Neural cell (in vitro differentiated cells): ENCODE results near the gene NELL1. TPM values are rescaled to one million over a fixed set of nuclear protein-coding genes. Genes with fewer than 3 reads are reported as not detected.
A peak's percentile ranks its signal among the peaks of the same experiment; 100 is the strongest.

Experiments
- H2AFZ ChIP-seq: fragments of 200-600, 300-800 bp; sonication (generic), shearing (Covaris generic); 2 replicates; pipeline ENCODE4 v1.6.0; 2014; ENCODE audit warnings: low read depth, mild to moderate bottlenecking, antibody characterized with exemption, low read length, moderate library complexity
- H3F3A ChIP-seq: fragments of 200-600 bp; shearing (Covaris generic); 2 replicates; pipeline ENCODE4 v1.6.1; 2016; ENCODE audit warnings: mild to moderate bottlenecking, moderate library complexity, mixed read lengths, antibody characterized with exemption, low read length; ENCODE audit not compliant: insufficient read depth, poor library complexity, severe bottlenecking
- H3K27ac ChIP-seq: fragments of 200-600, 300-800 bp; sonication (generic), shearing (Covaris generic); 2 replicates; pipeline ENCODE4 v1.5.1; 2014; ENCODE audit warnings: mild to moderate bottlenecking, low read length, moderate library complexity
- H3K27me3 ChIP-seq: fragments of 300-800, 200-600 bp; sonication (generic), shearing (Covaris generic); 2 replicates; pipeline ENCODE4 v1.6.0; 2014; ENCODE audit warnings: mild to moderate bottlenecking, low read depth, low read length, moderate library complexity; ENCODE audit not compliant: insufficient read depth
- H3K36me3 ChIP-seq: fragments of 300-800, 200-600 bp; sonication (generic), shearing (Covaris generic); 2 replicates; pipeline ENCODE4 v1.5.1; 2014; ENCODE audit warnings: mild to moderate bottlenecking, antibody characterized with exemption, low read length, moderate library complexity; ENCODE audit not compliant: insufficient read depth
- H3K4me2 ChIP-seq: fragments of 300-800, 200-600 bp; sonication (generic), shearing (Covaris generic); 2 replicates; pipeline ENCODE4 v1.6.0; 2014; ENCODE audit warnings: mild to moderate bottlenecking, low read length
- H3K4me3 ChIP-seq: fragments of 300-800, 200-600 bp; sonication (generic), shearing (Covaris generic); 2 replicates; pipeline ENCODE4 v1.5.1; 2014; ENCODE audit warnings: mild to moderate bottlenecking, low read length, moderate library complexity
- H3K79me2 ChIP-seq: fragments of 200-600 bp; shearing (Covaris generic); replicated peaks from 2 replicates; pipeline ENCODE4 v1.6.0; 2014; ENCODE audit warnings: mild to moderate bottlenecking, low read length, moderate library complexity; ENCODE audit not compliant: insufficient read depth
- H3K9ac ChIP-seq: fragments of 300-800, 200-600 bp; sonication (generic), shearing (Covaris generic); 2 replicates; pipeline ENCODE4 v1.6.1; 2016; ENCODE audit warnings: mild to moderate bottlenecking, low read length, mixed read lengths
- H3K9me2 ChIP-seq: fragments of 200-600 bp; shearing (Covaris generic); 2 replicates; pipeline ENCODE4 v1.6.1; 2016; ENCODE audit warnings: mild to moderate bottlenecking, low read length, mixed read lengths; ENCODE audit not compliant: insufficient read depth
- H3K9me3 ChIP-seq: fragments of 200-600, 300-800 bp; sonication (generic), shearing (Covaris generic); 2 replicates; pipeline ENCODE4 v1.6.1; 2016; ENCODE audit warnings: mild to moderate bottlenecking, mixed run types, low read length, moderate library complexity, mixed read lengths
- H4K20me1 ChIP-seq: fragments of 200-600 bp; shearing (Covaris generic); 2 replicates; pipeline ENCODE4 v1.6.1; 2016; ENCODE audit warnings: mild to moderate bottlenecking, mixed run types; ENCODE audit not compliant: insufficient read depth
- EP300 ChIP-seq: fragments of 450-650 bp; conservative IDR thresholded peaks from 2 replicates; pipeline ENCODE4 v1.6.1; 2014; ENCODE audit warnings: antibody characterized with exemption, mild to moderate bottlenecking, moderate library complexity; ENCODE audit not compliant: poor library complexity, severe bottlenecking
- EZH2 ChIP-seq: fragments of 200-600, 300-800 bp; shearing (Covaris generic), sonication (generic); IDR thresholded peaks from 2 replicates; pipeline ENCODE4 v1.6.1; 2014; ENCODE audit warnings: antibody characterized with exemption, low read length, borderline replicate concordance, mild to moderate bottlenecking; ENCODE audit not compliant: insufficient read depth, poor library complexity, severe bottlenecking
- MXI1 ChIP-seq: fragments of 450-650 bp; conservative IDR thresholded peaks from 2 replicates; pipeline ENCODE4 v1.6.1; 2014; ENCODE audit warnings: antibody characterized with exemption, mild to moderate bottlenecking; ENCODE audit not compliant: poor library complexity, severe bottlenecking
- POLR2AphosphoS5 ChIP-seq: IDR thresholded peaks from 2 replicates; pipeline ENCODE4 v1.6.1; 2012
- RAD21 ChIP-seq: fragments of 450-650 bp; conservative IDR thresholded peaks from 2 replicates; pipeline ENCODE4 v1.6.1; 2014; ENCODE audit warnings: antibody characterized with exemption, mild to moderate bottlenecking, moderate library complexity
- REST ChIP-seq: IDR thresholded peaks from 2 replicates; pipeline ENCODE4 v1.6.1; 2012; ENCODE audit warnings: borderline replicate concordance
- SMC3 ChIP-seq: fragments of 450-650 bp; conservative IDR thresholded peaks from 2 replicates; pipeline ENCODE4 v1.6.1; 2014; ENCODE audit warnings: antibody characterized with exemption, mild to moderate bottlenecking, moderate library complexity; ENCODE audit not compliant: poor library complexity
- TAF1 ChIP-seq: IDR thresholded peaks from 2 replicates; pipeline ENCODE4 v1.6.1; 2012; ENCODE audit warnings: low read depth
- polyA plus RNA-seq: library from polyadenylated mRNA; depleted of rRNA; stranded (reverse); fragments of >200 nt; gene quantifications from 2 replicates; pipeline ENCODE4 v1.2.3, GENCODE V29; 2014
- TF ChIP-seq, protein P1 (sequence below): fragments of 450-650 bp; IDR thresholded peaks from 2 replicates; pipeline ENCODE4 v1.5.1; 2014; ENCODE audit warnings: antibody characterized with exemption, mild to moderate bottlenecking, moderate library complexity; ENCODE audit not compliant: poor library complexity, severe bottlenecking

Gene NELL1
- polyA plus RNA-seq, 1 donor from 2014 or later: 70.4 TPM

GRCh38 chr11:21082853-21083252 is 413.5 kb downstream of the NELL1 start:
- H3K9me2 ChIP-seq: no peaks in the 10 kb centered on the region
- H4K20me1 ChIP-seq: no peaks in the 10 kb centered on the region
- peak overlapping the region; percentile 29 for H3K27ac ChIP-seq
- H3K27me3 ChIP-seq: no peaks in the 10 kb centered on the region
- no peak overlapping the region for H2AFZ ChIP-seq
- H3K4me2 ChIP-seq: no peak overlapping the region
- TF ChIP-seq POLR2AphosphoS5 (no peak), EZH2 (no peak), RAD21 (no peak), EP300 (no peak), MXI1 (no peak), REST (no peak)
- TF ChIP-seq, protein P1, sequence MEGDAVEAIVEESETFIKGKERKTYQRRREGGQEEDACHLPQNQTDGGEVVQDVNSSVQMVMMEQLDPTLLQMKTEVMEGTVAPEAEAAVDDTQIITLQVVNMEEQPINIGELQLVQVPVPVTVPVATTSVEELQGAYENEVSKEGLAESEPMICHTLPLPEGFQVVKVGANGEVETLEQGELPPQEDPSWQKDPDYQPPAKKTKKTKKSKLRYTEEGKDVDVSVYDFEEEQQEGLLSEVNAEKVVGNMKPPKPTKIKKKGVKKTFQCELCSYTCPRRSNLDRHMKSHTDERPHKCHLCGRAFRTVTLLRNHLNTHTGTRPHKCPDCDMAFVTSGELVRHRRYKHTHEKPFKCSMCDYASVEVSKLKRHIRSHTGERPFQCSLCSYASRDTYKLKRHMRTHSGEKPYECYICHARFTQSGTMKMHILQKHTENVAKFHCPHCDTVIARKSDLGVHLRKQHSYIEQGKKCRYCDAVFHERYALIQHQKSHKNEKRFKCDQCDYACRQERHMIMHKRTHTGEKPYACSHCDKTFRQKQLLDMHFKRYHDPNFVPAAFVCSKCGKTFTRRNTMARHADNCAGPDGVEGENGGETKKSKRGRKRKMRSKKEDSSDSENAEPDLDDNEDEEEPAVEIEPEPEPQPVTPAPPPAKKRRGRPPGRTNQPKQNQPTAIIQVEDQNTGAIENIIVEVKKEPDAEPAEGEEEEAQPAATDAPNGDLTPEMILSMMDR: no peak
- no peak overlapping the region for H3K9ac ChIP-seq
- H3K9me3 ChIP-seq: no peaks in the 10 kb centered on the region
- H3F3A ChIP-seq: no peaks in the 10 kb centered on the region
- no peaks in the 10 kb centered on the region for H3K36me3 ChIP-seq
- H3K79me2 ChIP-seq: no peaks in the 10 kb centered on the region
- H3K4me3 ChIP-seq: no peak overlapping the region

GRCh38 chr11:21088930-21089329 is 419.5 kb downstream of the NELL1 start:
- H3K27ac ChIP-seq: peak overlapping the region; percentile 34
- no peaks in the 10 kb centered on the region for H3K36me3 ChIP-seq
- no peaks in the 10 kb centered on the region for H3K9me3 ChIP-seq
- no peaks in the 10 kb centered on the region for H3F3A ChIP-seq
- no peaks in the 10 kb centered on the region for H3K27me3 ChIP-seq
- no peaks in the 10 kb centered on the region for H3K79me2 ChIP-seq
- H3K4me3 ChIP-seq: no peak overlapping the region
- no peak overlapping the region for H2AFZ ChIP-seq
- H3K9ac ChIP-seq: no peak overlapping the region
- TF ChIP-seq EZH2: no peak
- no peak for TF ChIP-seq REST
- no peak for TF ChIP-seq MXI1
- TF ChIP-seq, protein P1: no peak
- TF ChIP-seq TAF1: no peak
- TF ChIP-seq EP300: no peak
- TF ChIP-seq SMC3: no peak
- no peak for TF ChIP-seq POLR2AphosphoS5
- TF ChIP-seq RAD21: no peak
- H4K20me1 ChIP-seq: no peaks in the 10 kb centered on the region
- H3K4me2 ChIP-seq: no peak overlapping the region
- no peaks in the 10 kb centered on the region for H3K9me2 ChIP-seq
